GM13976 (cell line): ENCODE data around the gene TTC17.

ENCODE experiments used
- DNase-seq: peaks from one replicate; pipeline ENCODE4 v3.0.0; 2012; ENCODE audit warnings: low spot score
- in situ Hi-C: fragments of 300-500 bp; cut with MboI; formaldehyde crosslinking; loops from one replicate; pipeline ENCODE4 v1.12.0; 2022; ENCODE audit warnings: low sequenced_read_pairs, mixed read lengths, inconsistent platforms; ENCODE audit not compliant: unreplicated experiment
- TF ChIP-seq, protein P1 (sequence below): IDR thresholded peaks from 2 replicates; pipeline ENCODE4 v1.5.1; 2012; ENCODE audit warnings: borderline replicate concordance, mild to moderate bottlenecking; ENCODE audit not compliant: insufficient read depth; ENCODE audit errors: extremely low read depth, missing control alignments, control extremely low read depth

The TTC17 gene

DNA sequence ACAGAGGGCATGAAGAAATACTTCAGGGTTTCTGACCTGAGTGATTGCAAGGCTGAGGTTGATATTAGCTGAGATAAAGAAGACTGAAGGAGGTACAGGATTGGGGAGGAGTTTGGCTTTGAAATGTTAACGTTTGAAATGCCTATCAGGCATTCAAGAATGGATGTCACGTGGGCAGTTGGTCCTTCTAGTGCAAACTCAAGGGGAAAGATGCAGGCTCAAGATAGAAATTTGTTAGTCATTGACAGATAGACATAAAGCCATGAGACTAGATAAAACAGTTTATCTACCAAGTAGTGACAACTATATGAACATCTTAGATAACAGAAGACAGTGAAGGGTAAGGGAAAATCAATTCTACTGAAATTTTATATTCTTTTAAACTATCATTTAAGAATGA, 23.1 kb downstream of the TTC17 start:
- TF ChIP-seq, protein P1, sequence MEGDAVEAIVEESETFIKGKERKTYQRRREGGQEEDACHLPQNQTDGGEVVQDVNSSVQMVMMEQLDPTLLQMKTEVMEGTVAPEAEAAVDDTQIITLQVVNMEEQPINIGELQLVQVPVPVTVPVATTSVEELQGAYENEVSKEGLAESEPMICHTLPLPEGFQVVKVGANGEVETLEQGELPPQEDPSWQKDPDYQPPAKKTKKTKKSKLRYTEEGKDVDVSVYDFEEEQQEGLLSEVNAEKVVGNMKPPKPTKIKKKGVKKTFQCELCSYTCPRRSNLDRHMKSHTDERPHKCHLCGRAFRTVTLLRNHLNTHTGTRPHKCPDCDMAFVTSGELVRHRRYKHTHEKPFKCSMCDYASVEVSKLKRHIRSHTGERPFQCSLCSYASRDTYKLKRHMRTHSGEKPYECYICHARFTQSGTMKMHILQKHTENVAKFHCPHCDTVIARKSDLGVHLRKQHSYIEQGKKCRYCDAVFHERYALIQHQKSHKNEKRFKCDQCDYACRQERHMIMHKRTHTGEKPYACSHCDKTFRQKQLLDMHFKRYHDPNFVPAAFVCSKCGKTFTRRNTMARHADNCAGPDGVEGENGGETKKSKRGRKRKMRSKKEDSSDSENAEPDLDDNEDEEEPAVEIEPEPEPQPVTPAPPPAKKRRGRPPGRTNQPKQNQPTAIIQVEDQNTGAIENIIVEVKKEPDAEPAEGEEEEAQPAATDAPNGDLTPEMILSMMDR: no peak
- no peak for DNase-seq
- in situ Hi-C loops: no loop called here

DNA sequence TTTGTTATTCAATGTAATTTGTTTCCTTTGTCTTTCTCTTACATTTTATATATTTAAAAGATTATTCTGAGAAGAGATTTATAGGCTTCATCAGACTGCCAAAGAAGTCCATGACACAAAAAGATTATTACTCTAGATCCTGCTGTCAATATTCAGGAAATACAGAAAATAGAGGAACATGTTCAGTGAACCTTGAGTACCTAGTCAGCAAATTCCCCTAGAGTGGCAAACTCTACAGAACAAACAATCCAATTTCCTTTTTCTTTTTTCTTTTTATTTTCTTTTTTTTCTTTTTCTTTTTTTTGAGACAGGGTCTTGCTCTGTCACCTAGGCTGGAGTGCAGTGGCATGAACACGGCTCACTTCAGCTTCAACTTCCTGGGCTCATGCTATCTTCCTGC, 23.9 kb downstream of the TTC17 start:
- no peak for DNase-seq
- in situ Hi-C loops: no loop called here
- TF ChIP-seq, protein P1: no peak

DNA sequence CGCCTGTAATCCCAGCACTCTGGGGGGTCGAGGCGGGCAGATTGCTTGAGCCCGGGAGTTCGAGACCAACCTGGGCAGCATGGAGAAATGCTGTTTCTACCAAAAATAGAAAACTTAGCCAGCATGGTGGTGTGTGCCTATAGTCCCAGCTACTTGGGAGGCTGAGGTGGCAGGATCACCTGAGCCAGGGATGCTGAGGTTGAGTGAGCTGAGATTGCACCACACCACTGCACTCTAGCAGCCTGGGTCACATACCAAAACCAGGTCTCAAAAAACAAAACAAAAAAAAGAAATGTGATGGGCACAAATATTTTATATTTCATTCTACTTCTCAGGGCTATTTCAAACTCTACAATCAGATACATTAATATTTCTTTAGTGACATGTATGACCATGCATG, 25.7 kb downstream of the TTC17 start:
- no peak for DNase-seq
- in situ Hi-C loops: no loop called here
- TF ChIP-seq, protein P1: no peak

DNA sequence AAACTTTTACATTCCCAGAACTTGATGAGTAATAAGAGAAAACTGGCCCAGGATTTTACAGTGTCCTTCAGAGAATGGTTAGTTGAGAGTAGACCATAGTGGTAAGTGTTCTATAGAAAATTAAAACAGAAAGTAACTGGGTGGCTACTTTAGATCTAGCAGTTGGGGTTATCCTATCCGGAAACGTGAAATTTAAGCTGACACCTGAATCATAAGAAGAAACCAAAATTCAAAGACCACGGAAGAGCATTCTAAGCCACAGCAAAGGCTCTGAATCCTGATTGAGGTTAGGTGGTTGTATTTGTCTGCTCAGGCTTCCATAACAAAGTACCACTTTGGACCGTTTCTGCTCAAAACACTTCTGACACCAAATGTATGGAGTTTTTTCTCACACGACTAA, 34.0 kb downstream of the TTC17 start:
- TF ChIP-seq, protein P1: no peak
- in situ Hi-C loops: no loop called here
- DNase-seq: no peak

DNA sequence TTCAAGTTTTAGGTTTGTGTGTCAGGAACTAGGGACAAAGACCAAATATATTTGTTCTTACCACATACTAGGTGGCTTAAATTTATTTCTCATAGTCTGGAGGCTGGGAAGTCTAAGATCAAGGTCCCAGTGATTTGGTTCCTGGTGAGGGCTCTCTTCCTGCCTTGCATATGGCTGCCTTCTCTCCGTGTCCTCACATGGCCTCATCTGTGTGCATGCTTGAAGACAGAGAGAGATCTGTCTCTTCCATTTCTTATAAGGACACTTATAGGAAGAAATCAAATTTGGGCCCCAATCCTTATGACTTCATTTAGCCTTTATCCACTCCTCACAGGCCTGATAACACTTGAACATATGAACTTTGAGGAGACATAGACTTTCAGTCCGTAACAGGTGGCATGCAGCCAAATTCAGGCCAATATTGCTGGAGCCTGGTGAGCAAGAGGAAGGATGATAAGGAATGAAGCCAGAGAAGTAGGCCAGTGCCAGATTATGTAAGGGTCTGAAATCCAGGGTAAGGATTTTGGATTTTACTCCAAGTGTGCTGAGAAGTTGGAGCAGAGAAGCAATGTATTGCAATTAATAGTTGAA, 35.1 kb downstream of the TTC17 start:
- in situ Hi-C loops: no loop called here
- no peak for DNase-seq
- TF ChIP-seq, protein P1: no peak

DNA sequence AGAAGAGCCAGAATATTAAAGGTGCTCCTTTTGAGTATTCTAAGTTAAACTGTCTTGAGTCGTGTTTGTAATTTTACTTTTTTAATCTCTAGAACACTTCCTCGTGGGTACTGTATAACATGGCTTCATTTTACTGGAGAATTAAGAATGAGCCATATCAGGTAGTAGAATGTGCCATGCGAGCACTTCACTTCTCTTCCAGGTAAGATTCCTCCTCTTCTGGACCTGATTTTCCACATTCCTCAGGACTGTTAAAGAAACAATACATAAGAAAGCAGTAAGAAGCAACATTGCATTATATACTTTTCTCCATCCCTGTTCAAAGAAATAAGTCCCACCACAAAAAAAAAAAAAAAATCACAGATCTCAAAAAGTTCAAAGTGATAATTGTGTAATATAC, 37.9 kb downstream of the TTC17 start:
- in situ Hi-C loops: no loop called here
- TF ChIP-seq, protein P1: no peak
- no peak for DNase-seq
